Mesothelial cell of epicardium (in vitro differentiated cells): ENCODE results near the gene FBRS. TPM values are rescaled to one million over a fixed set of nuclear protein-coding genes. Genes with fewer than 3 reads are reported as not detected.

ENCODE experiments used
- DNase-seq, 2 experiments: peaks; one replicate each; pipeline ENCODE4 v3.0.0; 2021; ENCODE audit warnings: low spot score in 2 of 2; ENCODE audit not compliant: unreplicated experiment in 2 of 2
- H3K27ac Mint-ChIP-seq: 2 replicates; pipeline ENCODE4 v1.8.0; 2021; ENCODE audit warnings: mixed read lengths
- H3K27me3 Mint-ChIP-seq: 2 replicates; pipeline ENCODE4 v1.8.0; 2021; ENCODE audit warnings: low read depth, mixed read lengths
- H3K36me3 Mint-ChIP-seq: 2 replicates; pipeline ENCODE4 v1.8.0; 2021; ENCODE audit warnings: mixed read lengths
- H3K4me1 Mint-ChIP-seq: 2 replicates; pipeline ENCODE4 v1.8.0; 2021; ENCODE audit warnings: mixed read lengths
- H3K4me3 Mint-ChIP-seq: 2 replicates; pipeline ENCODE4 v1.8.0; 2021; ENCODE audit warnings: mild to moderate bottlenecking, moderate library complexity, mixed read lengths
- H3K9me3 Mint-ChIP-seq: 2 replicates; pipeline ENCODE4 v1.8.0; 2021; ENCODE audit warnings: mixed read lengths
- total RNA-seq: library from RNA; stranded (reverse); gene quantifications from 3 replicates; pipeline ENCODE4 v1.2.1, GENCODE V29; 2021
- TF ChIP-seq, protein P1 (sequence below): fragments of 200-600 bp; sonication (generic); IDR thresholded peaks from one replicate; pipeline ENCODE4 v1.5.0; 2021; ENCODE audit warnings: antibody characterized with exemption; ENCODE audit not compliant: unreplicated experiment

FBRS gene
- total RNA-seq, 1 donor from 2014 or later, result 97.5 TPM

- H3K4me3 Mint-ChIP-seq, result no peak overlapping the region
- no peak overlapping the region for H3K27ac Mint-ChIP-seq
- TF ChIP-seq, protein P1, sequence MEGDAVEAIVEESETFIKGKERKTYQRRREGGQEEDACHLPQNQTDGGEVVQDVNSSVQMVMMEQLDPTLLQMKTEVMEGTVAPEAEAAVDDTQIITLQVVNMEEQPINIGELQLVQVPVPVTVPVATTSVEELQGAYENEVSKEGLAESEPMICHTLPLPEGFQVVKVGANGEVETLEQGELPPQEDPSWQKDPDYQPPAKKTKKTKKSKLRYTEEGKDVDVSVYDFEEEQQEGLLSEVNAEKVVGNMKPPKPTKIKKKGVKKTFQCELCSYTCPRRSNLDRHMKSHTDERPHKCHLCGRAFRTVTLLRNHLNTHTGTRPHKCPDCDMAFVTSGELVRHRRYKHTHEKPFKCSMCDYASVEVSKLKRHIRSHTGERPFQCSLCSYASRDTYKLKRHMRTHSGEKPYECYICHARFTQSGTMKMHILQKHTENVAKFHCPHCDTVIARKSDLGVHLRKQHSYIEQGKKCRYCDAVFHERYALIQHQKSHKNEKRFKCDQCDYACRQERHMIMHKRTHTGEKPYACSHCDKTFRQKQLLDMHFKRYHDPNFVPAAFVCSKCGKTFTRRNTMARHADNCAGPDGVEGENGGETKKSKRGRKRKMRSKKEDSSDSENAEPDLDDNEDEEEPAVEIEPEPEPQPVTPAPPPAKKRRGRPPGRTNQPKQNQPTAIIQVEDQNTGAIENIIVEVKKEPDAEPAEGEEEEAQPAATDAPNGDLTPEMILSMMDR, result no peak
- DNase-seq, result no peak
- H3K36me3 Mint-ChIP-seq, result peaks cover 38% of the 10 kb centered on the region
- no peaks in the 10 kb centered on the region for H3K9me3 Mint-ChIP-seq
- H3K27me3 Mint-ChIP-seq, result no peaks in the 10 kb centered on the region
- peaks cover 5% of the 10 kb centered on the region for H3K4me1 Mint-ChIP-seq
Measured at GRCh38 chr16:30668393-30668792, 10.2 kb downstream of the FBRS start.

- H3K4me3 Mint-ChIP-seq, result no peak overlapping the region
- peaks cover 1% of the 10 kb centered on the region for H3K27me3 Mint-ChIP-seq
Measured at GRCh38 chr16:30669026-30669902, 11.0 kb downstream of the FBRS start.

DNA sequence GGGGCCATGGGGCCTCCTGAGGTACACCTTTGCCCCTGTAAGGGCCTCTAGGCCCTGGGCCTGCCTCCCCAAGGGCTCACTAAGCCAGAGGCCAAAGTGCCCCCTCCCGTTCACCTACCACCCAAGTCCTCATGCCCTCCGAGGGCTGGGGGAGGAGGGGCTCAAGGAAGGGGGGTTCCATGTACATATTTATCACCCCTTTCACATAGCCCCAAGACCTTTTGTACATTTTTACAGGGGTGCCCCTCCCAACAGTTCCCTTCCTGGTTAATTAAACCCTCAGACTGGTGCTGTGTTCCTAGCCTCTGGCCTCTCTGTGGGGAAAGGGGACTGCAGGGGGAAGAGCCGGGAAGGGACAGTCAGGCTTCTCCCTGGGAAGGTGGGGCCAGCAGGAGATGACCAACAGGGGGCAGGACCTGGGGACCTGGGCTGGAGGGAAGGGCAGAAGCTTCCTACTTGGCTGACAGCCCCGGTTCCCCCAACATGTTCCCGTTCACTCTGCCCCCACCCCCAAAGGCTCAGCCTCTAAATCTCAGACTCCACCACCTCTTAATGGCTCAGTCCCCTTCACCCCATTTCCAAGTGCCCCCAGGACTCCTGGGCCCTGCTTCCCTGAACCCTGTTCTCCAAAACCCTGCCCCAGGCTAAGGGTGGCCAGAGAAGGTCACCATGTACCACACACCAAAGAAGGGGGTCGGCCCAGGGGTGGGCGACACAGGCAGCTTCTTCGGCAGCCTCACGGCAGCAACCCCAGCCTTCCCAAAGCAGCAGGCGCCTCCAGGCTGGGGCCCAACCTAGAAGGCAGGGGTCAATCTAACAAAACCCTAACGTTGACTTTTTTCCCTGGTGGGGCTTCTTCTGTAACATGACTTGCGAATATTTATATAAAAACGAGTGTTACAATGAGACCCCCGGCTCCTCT lies 11.9 kb downstream of the FBRS start:
- Mint-ChIP-seq H3K36me3 (peaks cover 33% of the 10 kb centered on the region), H3K9me3 (no peaks in the 10 kb centered on the region), H3K4me3 (no peak overlapping the region), H3K27ac (no peak overlapping the region), H3K27me3 (peaks cover 1% of the 10 kb centered on the region), H3K4me1 (no peaks in the 10 kb centered on the region)
- no peak for DNase-seq
- TF ChIP-seq, protein P1, result no peak

More at GRCh38 chr16:30669026-30669902, 11.0 kb downstream of the FBRS start:
- Mint-ChIP-seq H3K4me1 (no peaks in the 10 kb centered on the region), H3K36me3 (peaks cover 33% of the 10 kb centered on the region), H3K9me3 (no peaks in the 10 kb centered on the region), H3K27ac (no peak overlapping the region)
- TF ChIP-seq, protein P1, result no peak
- no peak for DNase-seq

DNA sequence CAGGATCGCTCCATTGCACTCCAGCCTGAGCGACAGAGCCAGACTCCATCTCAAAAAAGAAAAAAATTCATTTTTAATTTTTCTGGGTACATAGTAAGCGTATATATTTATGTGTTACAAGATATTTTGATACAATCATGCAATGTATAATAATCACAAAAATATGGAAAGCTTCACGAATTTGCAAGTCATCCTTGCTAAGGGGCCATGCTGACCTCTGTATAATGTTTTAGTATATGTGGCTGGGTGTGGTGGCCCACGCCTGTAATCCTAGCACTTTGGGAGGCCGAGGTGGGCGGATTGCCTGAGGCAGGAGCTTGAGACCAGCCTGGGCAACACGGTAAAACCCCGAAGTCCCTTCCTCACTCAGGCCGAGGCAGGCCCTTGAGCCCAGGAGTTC lies 16.9 kb downstream of the FBRS start:
- no peak for DNase-seq
- Mint-ChIP-seq H3K9me3 (no peaks in the 10 kb centered on the region), H3K27me3 (peaks cover 4% of the 10 kb centered on the region), H3K4me3 (no peak overlapping the region), H3K4me1 (no peaks in the 10 kb centered on the region), H3K36me3 (peaks cover 9% of the 10 kb centered on the region), H3K27ac (no peak overlapping the region)
- TF ChIP-seq, protein P1, result no peak

GRCh38 chr16:30677931-30678585 lies 19.8 kb downstream of the FBRS start:
- no peaks in the 10 kb centered on the region for H3K4me1 Mint-ChIP-seq

More at GRCh38 chr16:30677931-30678585, 19.8 kb downstream of the FBRS start:
- Mint-ChIP-seq H3K4me3 (no peak overlapping the region), H3K27ac (no peak overlapping the region), H3K27me3 (peaks cover 8% of the 10 kb centered on the region), H3K36me3 (no peaks in the 10 kb centered on the region), H3K9me3 (no peaks in the 10 kb centered on the region)
- TF ChIP-seq, protein P1, result no peak
- no peak for DNase-seq
